Measurements from ENCODE around the gene METTL25.

DNA sequence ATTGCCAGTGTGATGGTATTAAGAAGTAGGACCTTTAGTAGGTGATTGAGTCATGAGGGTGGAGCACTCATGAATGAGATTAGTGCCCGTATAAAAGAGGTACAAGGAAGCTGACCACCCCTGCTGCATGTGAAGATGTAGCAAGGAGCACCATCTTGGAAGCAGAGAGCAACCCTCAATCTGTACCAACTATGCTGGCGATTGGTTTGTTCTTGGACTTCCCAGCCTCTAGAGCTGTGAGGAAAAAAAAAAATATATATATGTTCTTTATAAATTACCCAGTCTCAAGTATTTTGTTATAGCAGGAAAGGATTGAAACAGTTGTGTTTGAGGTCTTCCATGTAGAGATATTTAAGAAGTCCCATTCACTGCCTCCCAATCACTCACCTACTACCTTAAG, 16.9 kb downstream of the METTL25 start:
- TF ChIP-seq, protein P1, sequence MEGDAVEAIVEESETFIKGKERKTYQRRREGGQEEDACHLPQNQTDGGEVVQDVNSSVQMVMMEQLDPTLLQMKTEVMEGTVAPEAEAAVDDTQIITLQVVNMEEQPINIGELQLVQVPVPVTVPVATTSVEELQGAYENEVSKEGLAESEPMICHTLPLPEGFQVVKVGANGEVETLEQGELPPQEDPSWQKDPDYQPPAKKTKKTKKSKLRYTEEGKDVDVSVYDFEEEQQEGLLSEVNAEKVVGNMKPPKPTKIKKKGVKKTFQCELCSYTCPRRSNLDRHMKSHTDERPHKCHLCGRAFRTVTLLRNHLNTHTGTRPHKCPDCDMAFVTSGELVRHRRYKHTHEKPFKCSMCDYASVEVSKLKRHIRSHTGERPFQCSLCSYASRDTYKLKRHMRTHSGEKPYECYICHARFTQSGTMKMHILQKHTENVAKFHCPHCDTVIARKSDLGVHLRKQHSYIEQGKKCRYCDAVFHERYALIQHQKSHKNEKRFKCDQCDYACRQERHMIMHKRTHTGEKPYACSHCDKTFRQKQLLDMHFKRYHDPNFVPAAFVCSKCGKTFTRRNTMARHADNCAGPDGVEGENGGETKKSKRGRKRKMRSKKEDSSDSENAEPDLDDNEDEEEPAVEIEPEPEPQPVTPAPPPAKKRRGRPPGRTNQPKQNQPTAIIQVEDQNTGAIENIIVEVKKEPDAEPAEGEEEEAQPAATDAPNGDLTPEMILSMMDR (conservative IDR thresholded peaks at IDR 0.05; ENCODE audit: low read length) = no peak
- TF ChIP-seq EZH2phosphoT487 (IDR thresholded peaks at IDR 0.05; ENCODE audit: borderline replicate concordance, low read depth, low read length) = no peak
